Stimulated activated CD4-positive, alpha-beta T cell treated with anti-CD3 and anti-CD28 coated beads, TNF-alpha, amount 100 ng/mL, for 4 hours (primary cell): ENCODE data around the gene FKBP5.

Source experiments
- DNase-seq, 3 experiments: peaks; one replicate each; pipeline ENCODE4 v3.0.0-alpha.2; 2020; ENCODE audit warnings: low read depth in 3 of 3

The FKBP5 gene

GRCh38 chr6:35663447-35664235 lies 25.1 kb downstream of the FKBP5 start:
- DNase-seq = no peak

- DNase-seq = no peak
Measured at GRCh38 chr6:35662999-35663398, 25.7 kb downstream of the FKBP5 start.

GRCh38 chr6:35654883-35655282 lies 33.8 kb downstream of the FKBP5 start:
- no peak for DNase-seq

- DNase-seq = no peak
Measured at GRCh38 chr6:35651244-35651643, 37.5 kb downstream of the FKBP5 start.

GRCh38 chr6:35650015-35650414 lies 38.7 kb downstream of the FKBP5 start:
- DNase-seq = no peak

GRCh38 chr6:35648203-35648602 lies 40.5 kb downstream of the FKBP5 start:
- no peak for DNase-seq

- DNase-seq = no peak
Measured at GRCh38 chr6:35647400-35647799, 41.3 kb downstream of the FKBP5 start.

- DNase-seq = no peak
Measured at GRCh38 chr6:35643162-35643535, 45.6 kb downstream of the FKBP5 start.

- no peak for DNase-seq
Measured at GRCh38 chr6:35642471-35643161, 46.1 kb downstream of the FKBP5 start.

- no peak for DNase-seq
Measured at GRCh38 chr6:35640017-35640664, 48.6 kb downstream of the FKBP5 start.

- DNase-seq = no peak
Measured at GRCh38 chr6:35638679-35639078, 50.0 kb downstream of the FKBP5 start.

GRCh38 chr6:35637911-35638310 lies 50.8 kb downstream of the FKBP5 start:
- DNase-seq = no peak

GRCh38 chr6:35635601-35636597 lies 52.8 kb downstream of the FKBP5 start:
- DNase-seq = no peak

- DNase-seq = no peak
Measured at GRCh38 chr6:35634316-35634715, 54.4 kb downstream of the FKBP5 start.

GRCh38 chr6:35633579-35634089 lies 55.1 kb downstream of the FKBP5 start:
- DNase-seq = no peak

GRCh38 chr6:35629876-35630378 lies 58.8 kb downstream of the FKBP5 start:
- DNase-seq = no peak

GRCh38 chr6:35626401-35626800 lies 62.3 kb downstream of the FKBP5 start:
- no peak for DNase-seq

GRCh38 chr6:35624341-35625070 lies 64.2 kb downstream of the FKBP5 start:
- no peak for DNase-seq

- no peak for DNase-seq
Measured at GRCh38 chr6:35622283-35622682, 66.4 kb downstream of the FKBP5 start.

- DNase-seq = no peak
Measured at GRCh38 chr6:35620706-35621105, 68.0 kb downstream of the FKBP5 start.

GRCh38 chr6:35613762-35614161 lies 75.0 kb downstream of the FKBP5 start:
- DNase-seq = no peak
